ENCODE results near the gene DPP6.

The DPP6 gene

GRCh38 chr7:154186811-154187210, 134.6 kb downstream of the DPP6 start:
- H3K36me3 ChIP-seq (ENCODE audit: insufficient read depth): no peaks in the 10 kb centered on the region
- no peaks in the 10 kb centered on the region for H3K27me3 ChIP-seq (ENCODE audit: insufficient read depth, low read depth)
- no peak overlapping the region for H3K27ac ChIP-seq
- TF ChIP-seq CTCF (conservative IDR thresholded peaks at IDR 0.05; ENCODE audit: low read depth, low read length): no peak
- H3K9ac ChIP-seq: no peak overlapping the region
- no peak overlapping the region for H2AFZ ChIP-seq (ENCODE audit: low read depth)
- H3K4me3 ChIP-seq (IDR thresholded peaks at IDR 0.05; ENCODE audit: insufficient read depth, low read depth, low read length): no peak overlapping the region
- no peaks in the 10 kb centered on the region for H4K20me1 ChIP-seq (ENCODE audit: insufficient read depth)
- no peaks in the 10 kb centered on the region for H3K4me1 ChIP-seq (ENCODE audit: low read depth, poor library complexity, severe bottlenecking)
- no peak overlapping the region for H3K4me2 ChIP-seq
- no peaks in the 10 kb centered on the region for H3K79me2 ChIP-seq (ENCODE audit: insufficient read depth, low read depth)

- Histone ChIP-seq H3K79me2 (ENCODE audit: insufficient read depth, low read depth) (no peaks in the 10 kb centered on the region), H2AFZ (ENCODE audit: low read depth) (no peak overlapping the region), H3K27ac (no peak overlapping the region), H3K4me3 (IDR thresholded peaks at IDR 0.05; ENCODE audit: insufficient read depth, low read depth, low read length) (no peak overlapping the region), H3K36me3 (ENCODE audit: insufficient read depth) (no peaks in the 10 kb centered on the region), H4K20me1 (ENCODE audit: insufficient read depth) (no peaks in the 10 kb centered on the region), H3K9ac (no peak overlapping the region), H3K27me3 (ENCODE audit: insufficient read depth, low read depth) (no peaks in the 10 kb centered on the region), H3K4me2 (no peak overlapping the region), H3K4me1 (ENCODE audit: low read depth, poor library complexity, severe bottlenecking) (no peaks in the 10 kb centered on the region)
- no peak for TF ChIP-seq CTCF (conservative IDR thresholded peaks at IDR 0.05; ENCODE audit: low read depth, low read length)
These were observed 136.1 kb downstream of the DPP6 start for GRCh38 chr7:154188330-154188729.

- H3K27ac ChIP-seq: no peak overlapping the region
- H3K79me2 ChIP-seq (ENCODE audit: insufficient read depth, low read depth): no peaks in the 10 kb centered on the region
- no peaks in the 10 kb centered on the region for H4K20me1 ChIP-seq (ENCODE audit: insufficient read depth)
- TF ChIP-seq CTCF (conservative IDR thresholded peaks at IDR 0.05; ENCODE audit: low read depth, low read length): no peak
- no peaks in the 10 kb centered on the region for H3K4me1 ChIP-seq (ENCODE audit: low read depth, poor library complexity, severe bottlenecking)
- no peak overlapping the region for H3K4me3 ChIP-seq (IDR thresholded peaks at IDR 0.05; ENCODE audit: insufficient read depth, low read depth, low read length)
- no peaks in the 10 kb centered on the region for H3K27me3 ChIP-seq (ENCODE audit: insufficient read depth, low read depth)
- H3K36me3 ChIP-seq (ENCODE audit: insufficient read depth): no peaks in the 10 kb centered on the region
- H3K4me2 ChIP-seq: no peak overlapping the region
- H2AFZ ChIP-seq (ENCODE audit: low read depth): no peak overlapping the region
- no peak overlapping the region for H3K9ac ChIP-seq
These were observed 143.1 kb downstream of the DPP6 start for GRCh38 chr7:154195266-154195665.

- no peak overlapping the region for H3K27ac ChIP-seq
- H3K36me3 ChIP-seq (ENCODE audit: insufficient read depth): no peaks in the 10 kb centered on the region
- no peak overlapping the region for H3K4me3 ChIP-seq (IDR thresholded peaks at IDR 0.05; ENCODE audit: insufficient read depth, low read depth, low read length)
- H3K4me2 ChIP-seq: no peak overlapping the region
- no peak for TF ChIP-seq CTCF (conservative IDR thresholded peaks at IDR 0.05; ENCODE audit: low read depth, low read length)
- H3K27me3 ChIP-seq (ENCODE audit: insufficient read depth, low read depth): no peaks in the 10 kb centered on the region
- H3K9ac ChIP-seq: no peak overlapping the region
- no peaks in the 10 kb centered on the region for H3K79me2 ChIP-seq (ENCODE audit: insufficient read depth, low read depth)
- H3K4me1 ChIP-seq (ENCODE audit: low read depth, poor library complexity, severe bottlenecking): no peaks in the 10 kb centered on the region
- H4K20me1 ChIP-seq (ENCODE audit: insufficient read depth): no peaks in the 10 kb centered on the region
- no peak overlapping the region for H2AFZ ChIP-seq (ENCODE audit: low read depth)
These were observed 146.3 kb downstream of the DPP6 start for GRCh38 chr7:154198481-154198880.

- no peak overlapping the region for H2AFZ ChIP-seq (ENCODE audit: low read depth)
- H3K4me3 ChIP-seq (IDR thresholded peaks at IDR 0.05; ENCODE audit: insufficient read depth, low read depth, low read length): no peak overlapping the region
- no peaks in the 10 kb centered on the region for H3K79me2 ChIP-seq (ENCODE audit: insufficient read depth, low read depth)
- no peak overlapping the region for H3K4me2 ChIP-seq
- no peaks in the 10 kb centered on the region for H3K27me3 ChIP-seq (ENCODE audit: insufficient read depth, low read depth)
- no peaks in the 10 kb centered on the region for H3K4me1 ChIP-seq (ENCODE audit: low read depth, poor library complexity, severe bottlenecking)
- no peaks in the 10 kb centered on the region for H4K20me1 ChIP-seq (ENCODE audit: insufficient read depth)
- no peak for TF ChIP-seq CTCF (conservative IDR thresholded peaks at IDR 0.05; ENCODE audit: low read depth, low read length)
- no peak overlapping the region for H3K9ac ChIP-seq
- H3K36me3 ChIP-seq (ENCODE audit: insufficient read depth): no peaks in the 10 kb centered on the region
- H3K27ac ChIP-seq: no peak overlapping the region
These were observed 148.0 kb downstream of the DPP6 start for GRCh38 chr7:154200241-154200640.
